MM.1S (cell line): ENCODE data around the gene ZMIZ1.

Source experiments
- DNase-seq: peaks from one replicate; pipeline ENCODE4 v3.0.0-alpha.2; 2015
- H2AFZ ChIP-seq: fragments of 300-600 bp; sonication (generic); 2 replicates; pipeline ENCODE4 v1.6.0; 2016; ENCODE audit warnings: antibody characterized with exemption, low read length
- H3F3A ChIP-seq: fragments of 300-600 bp; sonication (generic); 2 replicates; pipeline ENCODE4 v1.6.1; 2016; ENCODE audit warnings: mild to moderate bottlenecking, antibody characterized with exemption, low read length, moderate library complexity, mixed read lengths; ENCODE audit not compliant: insufficient read depth
- H3K27ac ChIP-seq: fragments of 300-600 bp; sonication (generic); 2 replicates; pipeline ENCODE4 v1.5.1; 2016; ENCODE audit warnings: mild to moderate bottlenecking, low read length
- H3K27me3 ChIP-seq: fragments of 300-600 bp; sonication (generic); replicated peaks from 2 replicates; pipeline ENCODE4 v1.6.0; 2016; ENCODE audit warnings: low read length; ENCODE audit not compliant: insufficient read depth
- H3K36me3 ChIP-seq: fragments of 300-600 bp; sonication (generic); replicated peaks from 2 replicates; pipeline ENCODE4 v1.6.1; 2016; ENCODE audit warnings: mild to moderate bottlenecking, low read length, mixed read lengths; ENCODE audit not compliant: insufficient read depth
- H3K4me1 ChIP-seq: fragments of 300-600 bp; sonication (generic); 2 replicates; pipeline ENCODE4 v1.6.1; 2016; ENCODE audit warnings: low read length, mixed read lengths
- H3K4me2 ChIP-seq: fragments of 300-600 bp; sonication (generic); 2 replicates; pipeline ENCODE4 v1.6.0; 2016; ENCODE audit warnings: low read depth, low read length
- H3K4me3 ChIP-seq: fragments of 300-600 bp; sonication (generic); 2 replicates; pipeline ENCODE4 v1.5.1; 2016; ENCODE audit warnings: low read length, mixed read lengths
- H3K79me2 ChIP-seq: fragments of 300-600 bp; sonication (generic); 2 replicates; pipeline ENCODE4 v1.6.1; 2016; ENCODE audit warnings: mixed run types, low read length, mixed read lengths
- H3K9ac ChIP-seq: fragments of 300-600 bp; sonication (generic); 2 replicates; pipeline ENCODE4 v1.6.1; 2016; ENCODE audit warnings: low read length, mixed read lengths
- H3K9me2 ChIP-seq: fragments of 300-600 bp; sonication (generic); replicated peaks from 2 replicates; pipeline ENCODE4 v1.6.1; 2016; ENCODE audit warnings: mild to moderate bottlenecking, low read length, mixed read lengths; ENCODE audit not compliant: insufficient read depth
- H3K9me3 ChIP-seq: fragments of 300-600 bp; sonication (generic); replicated peaks from 2 replicates; pipeline ENCODE4 v1.6.1; 2016; ENCODE audit warnings: mild to moderate bottlenecking, low read length, mixed read lengths; ENCODE audit not compliant: insufficient read depth
- H4K20me1 ChIP-seq: fragments of 300-600 bp; sonication (generic); 2 replicates; pipeline ENCODE4 v1.6.1; 2016; ENCODE audit warnings: mild to moderate bottlenecking, low read length, moderate library complexity, mixed read lengths; ENCODE audit not compliant: insufficient read depth
- EZH2 ChIP-seq: fragments of 300-600 bp; sonication (generic); optimal IDR thresholded peaks from 2 replicates; pipeline ENCODE3; 2017; ENCODE audit warnings: low read depth, mild to moderate bottlenecking, antibody characterized with exemption, low read length, mixed read lengths
- EZH2phosphoT487 ChIP-seq: fragments of 300-600 bp; sonication (generic); IDR thresholded peaks from 2 replicates; pipeline ENCODE4 v1.6.1; 2018; ENCODE audit warnings: antibody characterized with exemption, low read length
- TF ChIP-seq, protein P1 (sequence below): fragments of 300-600 bp; sonication (generic); IDR thresholded peaks from 2 replicates; pipeline ENCODE4 v1.5.1; 2016; ENCODE audit warnings: antibody characterized with exemption, low read length, mixed read lengths

Gene ZMIZ1

GRCh38 chr10:79239275-79239779 is 170.6 kb downstream of the ZMIZ1 start:
- no peak for TF ChIP-seq EZH2
- Histone ChIP-seq H3K27ac (no peak overlapping the region), H3K4me2 (no peak overlapping the region), H2AFZ (no peak overlapping the region), H3K9me3 (no peaks in the 10 kb centered on the region), H3K9me2 (no peaks in the 10 kb centered on the region), H3K27me3 (no peaks in the 10 kb centered on the region), H3F3A (peaks cover 6% of the 10 kb centered on the region), H4K20me1 (no peaks in the 10 kb centered on the region), H3K79me2 (peaks cover 14% of the 10 kb centered on the region), H3K36me3 (no peaks in the 10 kb centered on the region), H3K4me1 (peaks cover 15% of the 10 kb centered on the region), H3K9ac (no peak overlapping the region), H3K4me3 (no peak overlapping the region)
- no peak for DNase-seq

- TF ChIP-seq, protein P1, sequence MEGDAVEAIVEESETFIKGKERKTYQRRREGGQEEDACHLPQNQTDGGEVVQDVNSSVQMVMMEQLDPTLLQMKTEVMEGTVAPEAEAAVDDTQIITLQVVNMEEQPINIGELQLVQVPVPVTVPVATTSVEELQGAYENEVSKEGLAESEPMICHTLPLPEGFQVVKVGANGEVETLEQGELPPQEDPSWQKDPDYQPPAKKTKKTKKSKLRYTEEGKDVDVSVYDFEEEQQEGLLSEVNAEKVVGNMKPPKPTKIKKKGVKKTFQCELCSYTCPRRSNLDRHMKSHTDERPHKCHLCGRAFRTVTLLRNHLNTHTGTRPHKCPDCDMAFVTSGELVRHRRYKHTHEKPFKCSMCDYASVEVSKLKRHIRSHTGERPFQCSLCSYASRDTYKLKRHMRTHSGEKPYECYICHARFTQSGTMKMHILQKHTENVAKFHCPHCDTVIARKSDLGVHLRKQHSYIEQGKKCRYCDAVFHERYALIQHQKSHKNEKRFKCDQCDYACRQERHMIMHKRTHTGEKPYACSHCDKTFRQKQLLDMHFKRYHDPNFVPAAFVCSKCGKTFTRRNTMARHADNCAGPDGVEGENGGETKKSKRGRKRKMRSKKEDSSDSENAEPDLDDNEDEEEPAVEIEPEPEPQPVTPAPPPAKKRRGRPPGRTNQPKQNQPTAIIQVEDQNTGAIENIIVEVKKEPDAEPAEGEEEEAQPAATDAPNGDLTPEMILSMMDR, result no peak
- TF ChIP-seq EZH2phosphoT487, result no peak
- TF ChIP-seq EZH2, result no peak
- H4K20me1 ChIP-seq, result no peaks in the 10 kb centered on the region
- no peak overlapping the region for H3K4me2 ChIP-seq
- H3K79me2 ChIP-seq, result peaks cover 22% of the 10 kb centered on the region
- H3F3A ChIP-seq, result peaks cover 13% of the 10 kb centered on the region
- H3K36me3 ChIP-seq, result no peaks in the 10 kb centered on the region
- DNase-seq, result no peak
- H3K27ac ChIP-seq, result no peak overlapping the region
- H3K9me3 ChIP-seq, result no peaks in the 10 kb centered on the region
- no peak overlapping the region for H3K4me3 ChIP-seq
- H3K4me1 ChIP-seq, result peaks cover 19% of the 10 kb centered on the region
- no peak overlapping the region for H3K9ac ChIP-seq
- no peak overlapping the region for H2AFZ ChIP-seq
- H3K9me2 ChIP-seq, result no peaks in the 10 kb centered on the region
- no peaks in the 10 kb centered on the region for H3K27me3 ChIP-seq
These were observed 171.3 kb downstream of the ZMIZ1 start for GRCh38 chr10:79239924-79240581.

DNA sequence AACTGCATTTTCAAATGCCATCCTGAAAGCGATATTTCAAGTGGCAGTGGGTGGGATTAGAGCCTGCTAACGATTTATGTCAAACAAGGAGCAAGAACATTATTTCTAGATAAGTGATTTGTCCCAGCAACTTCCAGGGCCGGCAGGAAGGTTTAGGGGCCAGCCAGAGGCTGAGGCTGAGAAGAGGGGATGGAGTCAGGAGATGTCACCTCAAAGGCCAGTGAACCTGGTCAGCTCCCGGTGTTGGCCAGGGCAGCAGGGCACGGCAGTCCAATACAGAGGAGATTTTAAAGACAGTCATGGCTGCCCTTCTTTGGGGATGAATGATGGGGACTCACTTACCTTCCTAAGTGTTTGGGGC is 172.8 kb downstream of the ZMIZ1 start:
- Histone ChIP-seq H3K4me3 (peak overlapping the region; percentile 74), H3K4me1 (peaks cover 35% of the 10 kb centered on the region), H3K27me3 (no peaks in the 10 kb centered on the region), H2AFZ (peak overlapping the region; percentile 32; the same call in 1 of the 2 replicates), H4K20me1 (no peaks in the 10 kb centered on the region), H3K9me3 (no peaks in the 10 kb centered on the region), H3F3A (peaks cover 23% of the 10 kb centered on the region), H3K9me2 (no peaks in the 10 kb centered on the region), H3K4me2 (peak overlapping the region; percentile 90), H3K79me2 (peaks cover 37% of the 10 kb centered on the region), H3K9ac (peak overlapping the region; percentile 64; the same call in 1 of the 2 replicates), H3K27ac (peak overlapping the region; percentile 54; the same call in 1 of the 2 replicates), H3K36me3 (no peaks in the 10 kb centered on the region)
- TF ChIP-seq EZH2phosphoT487 (no peak), EZH2 (no peak)
- TF ChIP-seq, protein P1, result no peak
- no peak for DNase-seq
